Activated CD8-positive, alpha-beta T cell treated with anti-CD3 and anti-CD28 coated beads, Interleukin-2, amount 10 ng/mL, durations not matched to agents 7 days and 5 days (primary cell): ENCODE measurements around the gene ZBTB16. TPM values are rescaled to one million over a fixed set of nuclear protein-coding genes. Genes with fewer than 3 reads are reported as not detected.

ENCODE experiments used
- ATAC-seq: fragments of 150-1000 bp; cut with Tn5 transposase; one replicate; pipeline ENCODE4 v1.10.0; 2021; ENCODE audit warnings: moderate library complexity
- CTCF ChIA-PET: fragments of 350-600 bp; sonication (Branson Sonifier 250); formaldehyde crosslinking; loops from one replicate; lab custom pipeline; 2021; ENCODE audit warnings: antibody characterized with exemption; lab: Charles Lee
- POLR2A ChIA-PET: fragments of 350-600 bp; sonication (Branson Sonifier 250); formaldehyde crosslinking; loops from one replicate; lab custom pipeline; 2021; ENCODE audit warnings: antibody characterized with exemption; lab: Charles Lee
- DNase-seq: peaks from one replicate; pipeline ENCODE4 v3.0.0-alpha.2; 2020
- H3K27ac Mint-ChIP-seq: one replicate; pipeline ENCODE4 v1.8.0; 2021; ENCODE audit warnings: mild to moderate bottlenecking, mixed read lengths
- H3K27me3 Mint-ChIP-seq: one replicate; pipeline ENCODE4 v1.8.0; 2021; ENCODE audit warnings: low read depth, mixed read lengths
- H3K36me3 Mint-ChIP-seq: one replicate; pipeline ENCODE4 v1.8.0; 2021; ENCODE audit warnings: low read depth, mixed read lengths
- H3K4me1 Mint-ChIP-seq: one replicate; pipeline ENCODE4 v1.8.0; 2021; ENCODE audit warnings: low read depth, mixed read lengths
- H3K4me3 Mint-ChIP-seq: one replicate; pipeline ENCODE4 v1.8.0; 2021; ENCODE audit warnings: mild to moderate bottlenecking, mixed read lengths
- H3K9me3 Mint-ChIP-seq: one replicate; pipeline ENCODE4 v1.8.0; 2022; ENCODE audit warnings: mixed read lengths; ENCODE audit not compliant: insufficient read depth
- total RNA-seq, 2 experiments: library from RNA; stranded (reverse); gene quantifications; one replicate each; pipeline ENCODE4 v1.2.3, GENCODE V29; 2021

Gene ZBTB16
- total RNA-seq, 2 experiments from 2014 or later, result 16.3 to 16.4 TPM

- no peaks in the 10 kb centered on the region for H3K9me3 Mint-ChIP-seq
- H3K27ac Mint-ChIP-seq, result no peak overlapping the region
- ChIA-PET POLR2A (no interaction called here), CTCF (interaction anchor here (5.2 kb wide), 1 partner anchor 104 kb away, joined by 25 read pairs; no protein-coding TSS in a partner anchor)
- no peak for ATAC-seq
- H3K4me1 Mint-ChIP-seq, result peaks cover 57% of the 10 kb centered on the region
- H3K4me3 Mint-ChIP-seq, result no peak overlapping the region
- H3K27me3 Mint-ChIP-seq, result peaks cover 5% of the 10 kb centered on the region
- DNase-seq, result no peak
- H3K36me3 Mint-ChIP-seq, result peaks cover 23% of the 10 kb centered on the region
Observed at GRCh38 chr11:114156782-114157181, 97.3 kb downstream of the ZBTB16 start.

GRCh38 chr11:114157476-114158050 lies 98.1 kb downstream of the ZBTB16 start:
- POLR2A ChIA-PET, result no interaction called here
- CTCF ChIA-PET, result interaction anchor here (1.1 to 5.2 kb wide), 3 partner anchors 22 to 103 kb away, joined by 3 to 25 read pairs (median 3); no protein-coding TSS in a partner anchor
- no peak for DNase-seq
- H3K27me3 Mint-ChIP-seq, result peaks cover 3% of the 10 kb centered on the region
- H3K9me3 Mint-ChIP-seq, result no peaks in the 10 kb centered on the region
- peaks cover 23% of the 10 kb centered on the region for H3K36me3 Mint-ChIP-seq
- no peak for ATAC-seq
- peaks cover 59% of the 10 kb centered on the region for H3K4me1 Mint-ChIP-seq
- no peak overlapping the region for H3K4me3 Mint-ChIP-seq
- H3K27ac Mint-ChIP-seq, result peak overlapping the region; percentile 26

- ChIA-PET POLR2A (no interaction called here), CTCF (interaction anchor here (1.1 to 5.2 kb wide), 3 partner anchors 22 to 103 kb away, joined by 3 to 25 read pairs (median 3); no protein-coding TSS in a partner anchor)
- Mint-ChIP-seq H3K36me3 (peaks cover 23% of the 10 kb centered on the region), H3K4me1 (peaks cover 64% of the 10 kb centered on the region), H3K9me3 (no peaks in the 10 kb centered on the region), H3K27ac (no peak overlapping the region), H3K27me3 (no peaks in the 10 kb centered on the region), H3K4me3 (no peak overlapping the region)
- no peak for ATAC-seq
- DNase-seq, result no peak
Observed at GRCh38 chr11:114158421-114158820, 98.9 kb downstream of the ZBTB16 start.

DNA sequence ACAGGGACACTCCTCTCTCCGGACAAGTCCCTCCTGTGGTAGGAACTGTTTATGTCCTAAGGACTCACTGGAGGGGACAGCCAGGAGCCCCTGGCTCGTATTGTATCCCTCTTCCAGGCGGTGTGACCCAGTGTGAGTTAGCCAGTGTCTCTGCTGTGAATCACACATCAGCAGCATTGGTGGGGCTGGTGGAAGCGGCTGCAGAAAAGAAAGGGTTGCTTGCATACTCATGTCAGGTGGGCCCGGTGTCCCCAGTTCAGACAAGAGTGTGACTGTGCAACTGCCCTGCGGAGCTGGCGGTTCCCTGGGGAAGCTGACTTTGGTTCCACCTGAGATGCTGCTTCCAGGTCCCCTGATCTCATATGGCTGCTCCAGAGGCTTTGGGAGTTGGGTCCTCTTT lies 99.4 kb downstream of the ZBTB16 start:
- Mint-ChIP-seq H3K27ac (no peak overlapping the region), H3K4me1 (peaks cover 69% of the 10 kb centered on the region), H3K4me3 (no peak overlapping the region), H3K36me3 (peaks cover 20% of the 10 kb centered on the region), H3K9me3 (no peaks in the 10 kb centered on the region), H3K27me3 (no peaks in the 10 kb centered on the region)
- CTCF ChIA-PET, result interaction anchor here (1.1 to 5.2 kb wide), 3 partner anchors 21 to 115 kb away, joined by 3 to 25 read pairs (median 4); no protein-coding TSS in a partner anchor
- DNase-seq (no peak), ATAC-seq (no peak)
- POLR2A ChIA-PET, result interaction anchor here (1.2 to 1.9 kb wide), 3 partner anchors 13 to 25 kb away, joined by 3 to 8 read pairs (median 4); no protein-coding TSS in a partner anchor

- H3K9me3 Mint-ChIP-seq, result no peaks in the 10 kb centered on the region
- no peak for DNase-seq
- peak overlapping the region; percentile 87 for H3K27ac Mint-ChIP-seq
- H3K4me1 Mint-ChIP-seq, result peaks cover 71% of the 10 kb centered on the region
- CTCF ChIA-PET, result interaction anchor here (0.7 to 5.2 kb wide), 9 partner anchors 10 to 115 kb away, joined by 3 to 25 read pairs (median 5); no protein-coding TSS in a partner anchor
- H3K27me3 Mint-ChIP-seq, result no peaks in the 10 kb centered on the region
- peak overlapping the region; percentile 58 for H3K4me3 Mint-ChIP-seq
- peak; percentile 5 for ATAC-seq
- peaks cover 20% of the 10 kb centered on the region for H3K36me3 Mint-ChIP-seq
- POLR2A ChIA-PET, result interaction anchor here (1.2 to 1.9 kb wide), 4 partner anchors 11 to 24 kb away, joined by 3 to 8 read pairs (median 4); no protein-coding TSS in a partner anchor
Observed at GRCh38 chr11:114159320-114159719, 99.8 kb downstream of the ZBTB16 start.

GRCh38 chr11:114159802-114160632 lies 100.5 kb downstream of the ZBTB16 start:
- DNase-seq (peak; percentile 97), ATAC-seq (peak; percentile 96)
- POLR2A ChIA-PET, result interaction anchor here (1.2 to 1.9 kb wide), 4 partner anchors 10 to 23 kb away, joined by 3 to 8 read pairs (median 4); no protein-coding TSS in a partner anchor
- H3K27ac Mint-ChIP-seq, result peak overlapping the region; percentile 87
- CTCF ChIA-PET, result interaction anchor here (0.7 to 5.2 kb wide), 9 partner anchors 9 to 116 kb away, joined by 3 to 25 read pairs (median 5); no protein-coding TSS in a partner anchor
- H3K36me3 Mint-ChIP-seq, result peaks cover 20% of the 10 kb centered on the region
- H3K9me3 Mint-ChIP-seq, result no peaks in the 10 kb centered on the region
- peak overlapping the region; percentile 58 for H3K4me3 Mint-ChIP-seq
- H3K4me1 Mint-ChIP-seq, result peaks cover 76% of the 10 kb centered on the region
- H3K27me3 Mint-ChIP-seq, result no peaks in the 10 kb centered on the region

- DNase-seq, result no peak
- ChIA-PET CTCF (interaction anchor here (1.7 to 5.2 kb wide), 4 partner anchors 18 to 100 kb away, joined by 5 to 25 read pairs (median 12); no protein-coding TSS in a partner anchor), POLR2A (interaction anchor here (1.4 kb wide), 1 partner anchor 9 kb away, joined by 3 read pairs; no protein-coding TSS in a partner anchor)
- Mint-ChIP-seq H3K27me3 (no peaks in the 10 kb centered on the region), H3K27ac (peak overlapping the region; percentile 87), H3K4me1 (peaks cover 84% of the 10 kb centered on the region), H3K4me3 (peak overlapping the region; percentile 58), H3K9me3 (no peaks in the 10 kb centered on the region), H3K36me3 (peaks cover 20% of the 10 kb centered on the region)
- ATAC-seq, result no peak
Observed at GRCh38 chr11:114160894-114161293, 101.4 kb downstream of the ZBTB16 start.

GRCh38 chr11:114161486-114162250 lies 102.2 kb downstream of the ZBTB16 start:
- H3K9me3 Mint-ChIP-seq, result no peaks in the 10 kb centered on the region
- no peak overlapping the region for H3K27ac Mint-ChIP-seq
- ATAC-seq, result no peak
- H3K36me3 Mint-ChIP-seq, result peaks cover 19% of the 10 kb centered on the region
- no peaks in the 10 kb centered on the region for H3K27me3 Mint-ChIP-seq
- CTCF ChIA-PET, result interaction anchor here (1.4 to 5.2 kb wide), 3 partner anchors 19 to 99 kb away, joined by 4 to 25 read pairs (median 17); no protein-coding TSS in a partner anchor
- DNase-seq, result no peak
- POLR2A ChIA-PET, result no interaction called here
- peaks cover 91% of the 10 kb centered on the region for H3K4me1 Mint-ChIP-seq
- H3K4me3 Mint-ChIP-seq, result no peak overlapping the region

GRCh38 chr11:114162719-114163123 lies 103.2 kb downstream of the ZBTB16 start:
- DNase-seq (no peak), ATAC-seq (no peak)
- Mint-ChIP-seq H3K27me3 (no peaks in the 10 kb centered on the region), H3K36me3 (peaks cover 14% of the 10 kb centered on the region), H3K4me1 (peaks cover 92% of the 10 kb centered on the region), H3K9me3 (no peaks in the 10 kb centered on the region), H3K4me3 (no peak overlapping the region), H3K27ac (no peak overlapping the region)
- ChIA-PET CTCF (no interaction called here), POLR2A (no interaction called here)

- H3K36me3 Mint-ChIP-seq, result peaks cover 10% of the 10 kb centered on the region
- H3K27ac Mint-ChIP-seq, result peak overlapping the region; percentile 12
- ChIA-PET CTCF (no interaction called here), POLR2A (interaction anchor here (1.0 kb wide), 1 partner anchor 20 kb away, joined by 3 read pairs; no protein-coding TSS in a partner anchor)
- ATAC-seq (no peak), DNase-seq (no peak)
- H3K27me3 Mint-ChIP-seq, result no peaks in the 10 kb centered on the region
- H3K4me3 Mint-ChIP-seq, result no peak overlapping the region
- no peaks in the 10 kb centered on the region for H3K9me3 Mint-ChIP-seq
- peaks cover 92% of the 10 kb centered on the region for H3K4me1 Mint-ChIP-seq
Observed at GRCh38 chr11:114163229-114163631, 103.7 kb downstream of the ZBTB16 start.
